Aorta (tissue), 5 donors: ENCODE results near the gene USP17L17. TPM values are rescaled to one million over a fixed set of nuclear protein-coding genes. Genes with fewer than 3 reads are reported as not detected.
"Not testable (repeated sequence)": the region's sequence is repeated elsewhere in the genome, so short reads cannot be mapped to it uniquely, and the experiment has no call there.

ENCODE experiments used
- ATAC-seq: fragments of 200-7000 bp; cut with Tn5 transposase; one replicate; pipeline ENCODE4 v1.9.1; 2022; ENCODE audit warnings: moderate library complexity; ENCODE audit not compliant: low FRiP score
- DNase-seq, 2 donors: peaks; one replicate each; pipeline ENCODE4 v3.0.0-alpha.2; 2020
- H3K27ac ChIP-seq, 2 donors: one replicate each; pipeline ENCODE4 v1.5.1; 2013; ENCODE audit warnings: low read length in 2 of 2, mild to moderate bottlenecking in 2 of 2, moderate library complexity in 2 of 2, control low read depth in 1 of 2, inconsistent platforms in 1 of 2, low read depth in 1 of 2
- H3K27me3 ChIP-seq, 2 donors: one replicate each; pipeline ENCODE4 v1.6.1; 2013; ENCODE audit warnings: control low read depth in 1 of 2, low read length in 1 of 2, mild to moderate bottlenecking in 1 of 2, moderate library complexity in 1 of 2; ENCODE audit not compliant: insufficient read depth in 2 of 2, control insufficient read depth in 1 of 2
- H3K36me3 ChIP-seq, 2 donors: one replicate each; pipeline ENCODE4 v1.6.1; 2013; ENCODE audit warnings: control low read depth in 1 of 2, low read length in 1 of 2, mild to moderate bottlenecking in 1 of 2; ENCODE audit not compliant: insufficient read depth in 2 of 2, control insufficient read depth in 1 of 2
- H3K4me1 ChIP-seq, 2 donors: one replicate each; pipeline ENCODE4 v1.6.1; 2013; ENCODE audit warnings: low read length in 2 of 2, control low read depth in 1 of 2, mild to moderate bottlenecking in 1 of 2, moderate library complexity in 1 of 2; ENCODE audit not compliant: insufficient read depth in 2 of 2, control insufficient read depth in 1 of 2
- H3K4me3 ChIP-seq, 2 donors: one replicate each; pipeline ENCODE4 v1.5.1; 2013; ENCODE audit warnings: low read length in 2 of 2, control low read depth in 1 of 2, mild to moderate bottlenecking in 1 of 2
- H3K9me3 ChIP-seq: one replicate; pipeline ENCODE4 v1.6.1; 2013; ENCODE audit warnings: mild to moderate bottlenecking, low read length; ENCODE audit not compliant: control insufficient read depth
- WGBS, 2 donors: extraction: QIAGEN DNeasy Blood & Tissue Kit; methylation state at CpG; one replicate each; pipeline ENCODE4 v1.1.7; 2013; 5-methylcytosine and 5-hydroxymethylcytosine counted together
- intact Hi-C, 2 donors: fragments of 100-400 bp; cut with DNase I; formaldehyde crosslinking; loops; one replicate each; pipeline versions ENCODE4 v1.14.2 to v1.15.0; 2022
- polyA plus RNA-seq, 2 donors: library from polyadenylated mRNA; stranded (reverse); fragments of 200-250 nt; gene quantifications; one replicate each; pipeline ENCODE4 v1.2.3, GENCODE V29; 2013
- total RNA-seq, 2 donors: library from RNA; stranded (reverse); fragmentation: NEBNext Ultra II Directional; extraction: Animal tissue kit (Norgen Biotek cat#: 25700); gene quantifications; one replicate each; pipeline ENCODE4 v1.2.1, GENCODE V29; 2021
- donor health status: healthy with polysubstance abuse.
- donor health status: Bipolar disorder and iron deficiency.
- donor health status: DM: no; HTN: no; CAD: no.
- donor health status: DM: no; HTN: no; CAD: no.
- donor health status: DM: yes; HTN: yes; CAD: no.

The USP17L17 gene
- total and polyA plus RNA-seq, 4 donors: not detected

- H3K27ac ChIP-seq, H3K9me3 ChIP-seq, ATAC-seq, H3K36me3 ChIP-seq, intact Hi-C loops, H3K4me3 ChIP-seq, H3K4me1 ChIP-seq, H3K27me3 ChIP-seq: not testable (repeated sequence)
- DNase-seq: peak in 1 of 2 donors; percentile 57
- 75 to 86% methylated on average over 9 to 11 of the region's 12 CpGs for WGBS, 2 donors
Observed at GRCh38 chr4:9238461-9238860, 5.2 kb upstream of the USP17L17 start.

- H3K27ac ChIP-seq, H3K36me3 ChIP-seq, intact Hi-C loops, H3K4me1 ChIP-seq, H3K4me3 ChIP-seq, H3K9me3 ChIP-seq, ATAC-seq, H3K27me3 ChIP-seq: not testable (repeated sequence)
- DNase-seq: peak; percentile 33 to 34
- WGBS, 2 donors: 89 to 92% methylated on average over 14 to 21 of the region's 26 CpGs
Observed at GRCh38 chr4:9247953-9248680, 4.4 kb downstream of the USP17L17 start, which contains the start of gene USP17L18. TSS of gene USP17L18 (plus strand) at chr4:9248630. CDS start at chr4:9248630, 0 bp downstream.

- H3K27me3 ChIP-seq, H3K9me3 ChIP-seq, H3K36me3 ChIP-seq, DNase-seq, ATAC-seq, H3K27ac ChIP-seq, H3K4me1 ChIP-seq, H3K4me3 ChIP-seq, intact Hi-C loops: not testable (repeated sequence)
- no CpG with 5 or more reads among the region's 13 CpGs for WGBS, 2 donors
Observed at GRCh38 chr4:9253078-9253477, 9.4 kb downstream of the USP17L17 start, which contains the start of gene USP17L19. TSS of gene USP17L19 (plus strand) at chr4:9253378. CDS start at chr4:9253378, 0 bp downstream.

GRCh38 chr4:9257824-9258223 is 14.1 kb downstream of the USP17L17 start, which contains the start of gene USP17L20:
TSS of gene USP17L20 (plus strand) at chr4:9258124. CDS start at chr4:9258124, 0 bp downstream.
- DNase-seq, H3K9me3 ChIP-seq, intact Hi-C loops, H3K27ac ChIP-seq, H3K4me3 ChIP-seq, H3K4me1 ChIP-seq, H3K36me3 ChIP-seq, H3K27me3 ChIP-seq, ATAC-seq: not testable (repeated sequence)
- no CpG with 5 or more reads among the region's 15 CpGs for WGBS, 2 donors

GRCh38 chr4:9262572-9262971 is 18.9 kb downstream of the USP17L17 start, which contains the start of gene USP17L21:
TSS of gene USP17L21 (plus strand) at chr4:9262872. CDS start at chr4:9262872, 0 bp downstream.
- no CpG with 5 or more reads among the region's 13 CpGs for WGBS, 2 donors
- not testable (repeated sequence) for ATAC-seq, H3K27ac ChIP-seq

GRCh38 chr4:9267319-9267718 is 23.6 kb downstream of the USP17L17 start, which contains the start of gene USP17L22:
TSS of gene USP17L22 (plus strand) at chr4:9267619. CDS start at chr4:9267619, 0 bp downstream.
- H3K27ac ChIP-seq, ATAC-seq, H3K9me3 ChIP-seq, H3K36me3 ChIP-seq, DNase-seq, H3K27me3 ChIP-seq, H3K4me3 ChIP-seq, H3K4me1 ChIP-seq, intact Hi-C loops: not testable (repeated sequence)
- WGBS, 2 donors: no CpG with 5 or more reads among the region's 15 CpGs

More at GRCh38 chr4:9262572-9262971, 18.9 kb downstream of the USP17L17 start, which contains the start of gene USP17L21:
- H3K4me1 ChIP-seq, H3K9me3 ChIP-seq, intact Hi-C loops, H3K36me3 ChIP-seq, DNase-seq, H3K4me3 ChIP-seq, H3K27me3 ChIP-seq: not testable (repeated sequence)

- H3K4me3 ChIP-seq, H3K27me3 ChIP-seq, intact Hi-C loops, H3K4me1 ChIP-seq, H3K9me3 ChIP-seq, ATAC-seq, H3K36me3 ChIP-seq, H3K27ac ChIP-seq: not testable (repeated sequence)
- peak; percentile 73 to 88 for DNase-seq
- 83 to 85% methylated on average over 5 of the region's 10 CpGs for WGBS, 2 donors
Observed at GRCh38 chr4:9271719-9272118, 28.0 kb downstream of the USP17L17 start.
